Liver (tissue), 9 donors: ENCODE measurements around the gene PACC1. TPM values are rescaled to one million over a fixed set of nuclear protein-coding genes. Genes with fewer than 3 reads are reported as not detected.

Experiments
- DNase-seq: peaks from one replicate; pipeline ENCODE4 v3.0.0-alpha.2; 2017; ENCODE audit warnings: low spot score
- H3K27ac ChIP-seq, 2 donors: one replicate each; pipeline ENCODE4 v1.7.0; 2013; ENCODE audit warnings: inconsistent platforms in 2 of 2, low read length in 2 of 2, control low read depth in 1 of 2, low read depth in 1 of 2, mild to moderate bottlenecking in 1 of 2
- H3K27me3 ChIP-seq, 4 donors: one replicate each; pipeline versions ENCODE4 v1.6.1 to v1.7.0; 2013; ENCODE audit warnings: low read length in 3 of 4, inconsistent platforms in 1 of 4, mild to moderate bottlenecking in 1 of 4, moderate library complexity in 1 of 4; ENCODE audit not compliant: control insufficient read depth in 4 of 4, insufficient read depth in 4 of 4
- H3K36me3 ChIP-seq, 4 donors: one replicate each; pipeline versions ENCODE4 v1.6.1 to v1.7.0; 2013; ENCODE audit warnings: low read length in 3 of 4, mild to moderate bottlenecking in 3 of 4, low read depth in 1 of 4, moderate library complexity in 1 of 4; ENCODE audit not compliant: control insufficient read depth in 4 of 4, insufficient read depth in 3 of 4
- H3K4me1 ChIP-seq, 4 donors: one replicate each; pipeline versions ENCODE4 v1.6.1 to v1.7.0; 2013; ENCODE audit warnings: low read length in 3 of 4, mild to moderate bottlenecking in 3 of 4, moderate library complexity in 1 of 4; ENCODE audit not compliant: control insufficient read depth in 4 of 4, insufficient read depth in 4 of 4
- H3K4me3 ChIP-seq, 3 donors: one replicate each; pipeline versions ENCODE4 v1.6.1 to v1.7.0; 2013; ENCODE audit warnings: low read length in 3 of 3, control low read depth in 1 of 3, low read depth in 1 of 3, mild to moderate bottlenecking in 1 of 3
- H3K9ac ChIP-seq, 2 donors: one replicate each; pipeline ENCODE4 v1.7.0; 2013; ENCODE audit warnings: low read length in 2 of 2, mild to moderate bottlenecking in 2 of 2, moderate library complexity in 2 of 2, control low read depth in 1 of 2, low read depth in 1 of 2
- H3K9me3 ChIP-seq, 4 donors: one replicate each; pipeline versions ENCODE4 v1.6.1 to v1.7.0; 2013; ENCODE audit warnings: low read length in 3 of 4; ENCODE audit not compliant: control insufficient read depth in 4 of 4
- ATF3 ChIP-seq: IDR thresholded peaks from 2 replicates; pipeline ENCODE4 v1.6.1; 2016; ENCODE audit warnings: antibody characterized with exemption
- CTCF ChIP-seq: fragments of 150-350 bp; IDR thresholded peaks from 2 replicates; pipeline ENCODE4 v1.5.1; 2017; ENCODE audit warnings: improper control_type of control experiment, low read depth, low read length; ENCODE audit not compliant: missing input control
- EGR1 ChIP-seq, 2 donors: IDR thresholded peaks; 2 replicates each; pipeline ENCODE4 v1.6.1; 2016 to 2018; ENCODE audit warnings: antibody characterized with exemption in 2 of 2, low read depth in 2 of 2
- FOXA2 ChIP-seq: IDR thresholded peaks from 2 replicates; pipeline ENCODE4 v1.6.1; 2016; ENCODE audit warnings: antibody characterized with exemption
- GABPA ChIP-seq, 2 donors: IDR thresholded peaks in 1 of 2; conservative IDR thresholded peaks in 1 of 2; 2 replicates each; pipeline ENCODE4 v1.6.1; 2016; ENCODE audit warnings: antibody characterized with exemption in 2 of 2, mild to moderate bottlenecking in 1 of 2, moderate library complexity in 1 of 2
- HNF4A ChIP-seq, 2 donors: conservative IDR thresholded peaks; 2 replicates each; pipeline ENCODE4 v1.6.1; 2016; ENCODE audit warnings: antibody characterized with exemption in 2 of 2, mild to moderate bottlenecking in 2 of 2
- HNF4G ChIP-seq: IDR thresholded peaks from 2 replicates; pipeline ENCODE4 v1.6.1; 2016; ENCODE audit warnings: antibody characterized with exemption
- JUND ChIP-seq, 2 donors: IDR thresholded peaks; 2 replicates each; pipeline ENCODE4 v1.6.1; 2016; ENCODE audit warnings: antibody characterized with exemption in 2 of 2
- MAX ChIP-seq: IDR thresholded peaks from 2 replicates; pipeline ENCODE4 v1.6.1; 2016; ENCODE audit warnings: antibody characterized with exemption
- RAD21 ChIP-seq, 2 donors: IDR thresholded peaks; 2 replicates each; pipeline ENCODE4 v1.6.1; 2016; ENCODE audit warnings: antibody characterized with exemption in 2 of 2, mild to moderate bottlenecking in 2 of 2
- REST ChIP-seq: IDR thresholded peaks from 2 replicates; pipeline ENCODE4 v1.6.1; 2016; ENCODE audit warnings: antibody characterized with exemption, mild to moderate bottlenecking
- RXRA ChIP-seq, 2 donors: IDR thresholded peaks; 2 replicates each; pipeline ENCODE4 v1.6.1; 2017 to 2018; ENCODE audit warnings: antibody characterized with exemption in 2 of 2, mild to moderate bottlenecking in 1 of 2
- SP1 ChIP-seq: IDR thresholded peaks from 2 replicates; pipeline ENCODE4 v1.6.1; 2018; ENCODE audit warnings: antibody characterized with exemption, mild to moderate bottlenecking
- TAF1 ChIP-seq: conservative IDR thresholded peaks from 2 replicates; pipeline ENCODE4 v1.6.1; 2016; ENCODE audit warnings: antibody characterized with exemption, mild to moderate bottlenecking
- ZBTB33 ChIP-seq: IDR thresholded peaks from 2 replicates; pipeline ENCODE4 v1.6.1; 2016; ENCODE audit warnings: antibody characterized with exemption
- WGBS: extraction: QIAGEN DNeasy Blood & Tissue Kit; methylation state at CpG from one replicate; pipeline ENCODE4 v1.1.7; 2013; 5-methylcytosine and 5-hydroxymethylcytosine counted together
- polyA plus RNA-seq, 2 donors: library from polyadenylated mRNA; stranded (reverse) in 1 of 2; unstranded in 1 of 2; fragments of 200-250 nt in 1 of 2; fragments of >200 nt in 1 of 2; fragmentation: Nextera tagmentation in 1 of 2; extraction: Ambion mirVana in 1 of 2; gene quantifications; one replicate each; pipeline versions ENCODE4 v1.2.1 to v1.2.3, GENCODE V29; 2013 to 2015
- total RNA-seq, 2 donors: library from RNA; depleted of rRNA; stranded (reverse); fragments of >200 nt; gene quantifications; one replicate each; pipeline ENCODE4 v1.2.3, GENCODE V29; 2014
- donor health status: healthy.
- donor health status: healthy.
- donor health status: healthy.
- donor health status: healthy.
- donor health status: healthy.

The PACC1 gene
- total and polyA plus RNA-seq, 4 donors = 1.4 to 3.4 (median 1.7) TPM

- Histone ChIP-seq H3K9ac (no peak overlapping the region), H3K9me3 (peaks cover 0 to 3% (median 0%) of the 10 kb centered on the region in 4 donors), H3K27me3 (no peaks in the 10 kb centered on the region), H3K4me3 (no peak overlapping the region), H3K36me3 (no peaks in the 10 kb centered on the region), H3K4me1 (peaks cover 0 to 3% (median 0%) of the 10 kb centered on the region in 4 donors), H3K27ac (no peak overlapping the region)
- TF ChIP-seq RXRA (IDR thresholded peaks at IDR 0.05) = no peak
- no peak for TF ChIP-seq HNF4G
- TF ChIP-seq RAD21 (IDR thresholded peaks at IDR 0.05) = no peak
- no peak for TF ChIP-seq EGR1 (IDR thresholded peaks at IDR 0.05; ENCODE audit: low read depth in 2 of 2)
- TF ChIP-seq HNF4A (conservative IDR thresholded peaks at IDR 0.05) = no peak
- TF ChIP-seq JUND (IDR thresholded peaks at IDR 0.05) = no peak
- no peak for TF ChIP-seq ATF3
- no peak for TF ChIP-seq ZBTB33
- no peak for TF ChIP-seq GABPA (IDR thresholded peaks at IDR 0.05 in 1 of 2, conservative IDR thresholded peaks at IDR 0.05 in 1 of 2)
- no peak for TF ChIP-seq SP1
- TF ChIP-seq REST = no peak
- TF ChIP-seq FOXA2 = no peak
- no peak for TF ChIP-seq TAF1
- no peak for TF ChIP-seq CTCF
- WGBS = 67% methylated on average over 1 of the region's 1 CpG
- DNase-seq = no peak
These were observed 44.1 kb upstream of the PACC1 start for GRCh38 chr1:212458817-212459216.

- no peaks in the 10 kb centered on the region for H3K27me3 ChIP-seq
- H3K4me3 ChIP-seq = no peak overlapping the region
- no peaks in the 10 kb centered on the region for H3K36me3 ChIP-seq
- peak; percentile 39 for TF ChIP-seq CTCF
- no peak for TF ChIP-seq REST
- TF ChIP-seq RAD21 (IDR thresholded peaks at IDR 0.05) = peak; percentile 60 to 73
- TF ChIP-seq MAX = no peak
- TF ChIP-seq FOXA2 = no peak
- no peak for TF ChIP-seq ATF3
- TF ChIP-seq TAF1 = no peak
- H3K27ac ChIP-seq = no peak overlapping the region
- DNase-seq = peak; percentile 56
- WGBS = 54% methylated on average over 8 of the region's 8 CpGs
- peaks cover 0 to 3% (median 0%) of the 10 kb centered on the region in 4 donors for H3K4me1 ChIP-seq
- peaks cover 0 to 3% (median 0%) of the 10 kb centered on the region in 4 donors for H3K9me3 ChIP-seq
- H3K9ac ChIP-seq = no peak overlapping the region
These were observed 43.2 kb upstream of the PACC1 start for GRCh38 chr1:212457740-212458338.
